ENCODE results near the gene EFCAB11. TPM values are rescaled to one million over a fixed set of nuclear protein-coding genes. Genes with fewer than 3 reads are reported as not detected.

EFCAB11 gene
- total RNA-seq, 1 experiment from 2014 or later, result 15.5 TPM

GRCh38 chr14:89911010-89911919 lies 43.3 kb downstream of the EFCAB11 start:
- CTCF ChIA-PET, result interaction anchor here (0.5 to 2.9 kb wide), 6 partner anchors 11 to 884 kb away, joined by 3 to 19 read pairs (median 3); no protein-coding TSS in a partner anchor
- ATAC-seq (peak; percentile 87), DNase-seq (ENCODE audit: low spot score) (peak; percentile 29)
- Mint-ChIP-seq H3K4me3 (peak overlapping the region; percentile 12; the same call in 1 of the 2 replicates), H3K27ac (peak overlapping the region; percentile 43), H3K27me3 (ENCODE audit: low read depth) (no peaks in the 10 kb centered on the region; the same call in 1 of the 2 replicates), H3K9me3 (no peaks in the 10 kb centered on the region), H3K4me1 (peaks cover 53% of the 10 kb centered on the region), H3K36me3 (no peaks in the 10 kb centered on the region; the same call in 1 of the 2 replicates)
- POLR2A ChIA-PET, result no interaction called here
- TF ChIP-seq, protein P1, sequence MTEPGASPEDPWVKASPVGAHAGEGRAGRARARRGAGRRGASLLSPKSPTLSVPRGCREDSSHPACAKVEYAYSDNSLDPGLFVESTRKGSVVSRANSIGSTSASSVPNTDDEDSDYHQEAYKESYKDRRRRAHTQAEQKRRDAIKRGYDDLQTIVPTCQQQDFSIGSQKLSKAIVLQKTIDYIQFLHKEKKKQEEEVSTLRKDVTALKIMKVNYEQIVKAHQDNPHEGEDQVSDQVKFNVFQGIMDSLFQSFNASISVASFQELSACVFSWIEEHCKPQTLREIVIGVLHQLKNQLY (CRISPR knock-in tag; IDR thresholded peaks at IDR 0.05), result no peak
- TF ChIP-seq ZNF232 (CRISPR knock-in tag; IDR thresholded peaks at IDR 0.05) (0 out of 2 replicates have a peak, but pooled peaks have one; percentile 38), FOXJ3 (CRISPR knock-in tag; IDR thresholded peaks at IDR 0.05; ENCODE audit: borderline replicate concordance) (no peak), NFATC4 (CRISPR knock-in tag; IDR thresholded peaks at IDR 0.05) (no peak), NR1H2 (CRISPR knock-in tag; IDR thresholded peaks at IDR 0.05) (no peak), IRF2 (CRISPR knock-in tag; IDR thresholded peaks at IDR 0.05; ENCODE audit: borderline replicate concordance, low read depth) (no peak), CTCF (IDR thresholded peaks at IDR 0.05) (no peak), ZMAT4 (CRISPR knock-in tag; IDR thresholded peaks at IDR 0.05) (no peak), TP53 (CRISPR knock-in tag; IDR thresholded peaks at IDR 0.05) (0 out of 2 replicates have a peak, but pooled peaks have one; percentile 25), ZBTB43 (CRISPR knock-in tag; IDR thresholded peaks at IDR 0.05) (no peak), TEAD1 (CRISPR knock-in tag; IDR thresholded peaks at IDR 0.05) (peak; percentile 16; the same call in 1 of the 2 replicates)
- TF ChIP-seq, protein P2, sequence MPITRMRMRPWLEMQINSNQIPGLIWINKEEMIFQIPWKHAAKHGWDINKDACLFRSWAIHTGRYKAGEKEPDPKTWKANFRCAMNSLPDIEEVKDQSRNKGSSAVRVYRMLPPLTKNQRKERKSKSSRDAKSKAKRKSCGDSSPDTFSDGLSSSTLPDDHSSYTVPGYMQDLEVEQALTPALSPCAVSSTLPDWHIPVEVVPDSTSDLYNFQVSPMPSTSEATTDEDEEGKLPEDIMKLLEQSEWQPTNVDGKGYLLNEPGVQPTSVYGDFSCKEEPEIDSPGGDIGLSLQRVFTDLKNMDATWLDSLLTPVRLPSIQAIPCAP (CRISPR knock-in tag; IDR thresholded peaks at IDR 0.05), result no peak

- H3K27me3 Mint-ChIP-seq (ENCODE audit: low read depth), result no peaks in the 10 kb centered on the region; the same call in 1 of the 2 replicates
- no peaks in the 10 kb centered on the region for H3K9me3 Mint-ChIP-seq
- CTCF ChIA-PET, result interaction anchor here (0.6 to 2.9 kb wide), 5 partner anchors 10 to 884 kb away, joined by 3 to 19 read pairs (median 3); no protein-coding TSS in a partner anchor
- H3K27ac Mint-ChIP-seq, result peak overlapping the region; percentile 43
- ATAC-seq (no peak), DNase-seq (ENCODE audit: low spot score) (no peak)
- peak overlapping the region; percentile 19 for H3K4me3 Mint-ChIP-seq
- no peaks in the 10 kb centered on the region; the same call in 1 of the 2 replicates for H3K36me3 Mint-ChIP-seq
- POLR2A ChIA-PET, result no interaction called here
- peaks cover 55% of the 10 kb centered on the region for H3K4me1 Mint-ChIP-seq
- no peak for TF ChIP-seq NFYB (CRISPR knock-in tag; conservative IDR thresholded peaks at IDR 0.05; ENCODE audit: low read depth)
- no peak for TF ChIP-seq TCF7 (CRISPR knock-in tag; IDR thresholded peaks at IDR 0.05; ENCODE audit: low read depth)
- no peak for TF ChIP-seq PRDM15 (CRISPR knock-in tag; IDR thresholded peaks at IDR 0.05)
- no peak for TF ChIP-seq ZNF396 (CRISPR knock-in tag; IDR thresholded peaks at IDR 0.05; ENCODE audit: borderline replicate concordance)
- TF ChIP-seq OVOL2 (CRISPR knock-in tag; IDR thresholded peaks at IDR 0.05; ENCODE audit: borderline replicate concordance), result no peak
- TF ChIP-seq, protein P3, sequence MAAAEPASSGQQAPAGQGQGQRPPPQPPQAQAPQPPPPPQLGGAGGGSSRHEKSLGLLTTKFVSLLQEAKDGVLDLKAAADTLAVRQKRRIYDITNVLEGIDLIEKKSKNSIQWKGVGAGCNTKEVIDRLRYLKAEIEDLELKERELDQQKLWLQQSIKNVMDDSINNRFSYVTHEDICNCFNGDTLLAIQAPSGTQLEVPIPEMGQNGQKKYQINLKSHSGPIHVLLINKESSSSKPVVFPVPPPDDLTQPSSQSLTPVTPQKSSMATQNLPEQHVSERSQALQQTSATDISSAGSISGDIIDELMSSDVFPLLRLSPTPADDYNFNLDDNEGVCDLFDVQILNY (CRISPR knock-in tag; IDR thresholded peaks at IDR 0.05), result no peak
- TF ChIP-seq ZNF671 (CRISPR knock-in tag; IDR thresholded peaks at IDR 0.05), result no peak
- no peak for TF ChIP-seq KAT7 (CRISPR knock-in tag; IDR thresholded peaks at IDR 0.05; ENCODE audit: borderline replicate concordance)
- TF ChIP-seq ZNF423 (CRISPR knock-in tag; IDR thresholded peaks at IDR 0.05), result no peak
These were observed 43.9 kb downstream of the EFCAB11 start for GRCh38 chr14:89910691-89911009.
